Measurements from ENCODE around the gene MDM1. TPM values are rescaled to one million over a fixed set of nuclear protein-coding genes. Genes with fewer than 3 reads are reported as not detected.

MDM1 gene, protein sequence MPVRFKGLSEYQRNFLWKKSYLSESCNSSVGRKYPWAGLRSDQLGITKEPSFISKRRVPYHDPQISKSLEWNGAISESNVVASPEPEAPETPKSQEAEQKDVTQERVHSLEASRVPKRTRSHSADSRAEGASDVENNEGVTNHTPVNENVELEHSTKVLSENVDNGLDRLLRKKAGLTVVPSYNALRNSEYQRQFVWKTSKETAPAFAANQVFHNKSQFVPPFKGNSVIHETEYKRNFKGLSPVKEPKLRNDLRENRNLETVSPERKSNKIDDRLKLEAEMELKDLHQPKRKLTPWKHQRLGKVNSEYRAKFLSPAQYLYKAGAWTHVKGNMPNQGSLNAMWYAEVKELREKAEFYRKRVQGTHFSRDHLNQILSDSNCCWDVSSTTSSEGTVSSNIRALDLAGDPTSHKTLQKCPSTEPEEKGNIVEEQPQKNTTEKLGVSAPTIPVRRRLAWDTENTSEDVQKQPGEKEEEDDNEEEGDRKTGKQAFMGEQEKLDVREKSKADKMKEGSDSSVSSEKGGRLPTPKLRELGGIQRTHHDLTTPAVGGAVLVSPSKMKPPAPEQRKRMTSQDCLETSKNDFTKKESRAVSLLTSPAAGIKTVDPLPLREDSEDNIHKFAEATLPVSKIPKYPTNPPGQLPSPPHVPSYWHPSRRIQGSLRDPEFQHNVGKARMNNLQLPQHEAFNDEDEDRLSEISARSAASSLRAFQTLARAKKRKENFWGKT
- total RNA-seq, result 10.5 TPM
- long read RNA-seq, partial matches to known transcripts, result 0 of 8 reads
- long read RNA-seq, other reads (novel, unspliced or antisense), result 4 of 8 reads

DNA sequence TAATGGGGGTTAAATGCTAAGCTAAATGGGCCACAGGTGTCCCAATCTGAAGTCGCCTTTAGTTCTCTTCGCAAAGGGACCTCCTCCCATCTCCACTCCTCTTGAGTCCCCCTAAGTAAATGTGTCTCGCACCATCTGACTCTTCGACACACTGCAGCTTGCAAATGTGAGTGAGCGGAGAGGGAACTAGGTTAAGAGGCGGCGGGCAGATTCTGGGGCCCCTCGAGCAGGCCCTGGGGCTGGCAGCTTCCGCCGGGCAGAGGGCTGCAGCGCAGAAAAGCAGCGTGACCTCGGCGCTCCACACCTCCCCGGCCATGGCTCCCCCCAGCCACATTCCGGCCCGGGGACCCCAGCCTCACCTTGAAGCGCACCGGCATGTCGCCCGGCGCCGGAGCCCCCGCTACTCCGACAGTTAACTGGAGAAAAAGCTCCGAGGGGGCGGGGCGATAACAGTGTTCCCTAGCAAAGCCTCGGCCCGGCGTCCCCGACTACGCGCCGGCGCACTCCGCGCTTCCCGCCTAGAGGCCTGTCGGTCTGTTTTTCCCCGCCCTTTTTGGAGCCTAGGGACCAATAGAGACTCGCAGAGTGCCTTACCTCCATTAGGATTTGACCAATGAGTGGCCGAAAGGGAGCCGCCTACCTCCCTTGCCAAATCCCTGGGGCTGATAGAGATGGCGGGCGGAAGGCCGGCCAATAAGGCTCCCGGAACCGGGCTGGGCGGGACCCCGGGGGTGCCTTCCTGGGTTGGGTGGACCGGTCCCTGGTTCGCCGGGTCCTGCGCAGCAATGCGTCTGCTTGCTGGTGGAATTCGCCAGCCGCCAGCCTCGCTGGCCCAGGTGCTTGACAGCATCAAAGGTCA lies at the start of gene MDM1:
Gene MDM1, minus strand, starts transcription at position 494 of the 859 bp plus-strand sequence. Its CDS starts 117 bp downstream, at position 377.
- Histone ChIP-seq H3K36me3 (peaks cover 7% of the 10 kb centered on the region), H3K9me3 (no peaks in the 10 kb centered on the region), H3K4me1 (peaks cover 7% of the 10 kb centered on the region), H3K27me3 (no peaks in the 10 kb centered on the region), H3K27ac (peak within 1 kb of the TSS; percentile 70), H3K4me3 (peak within 1 kb of the TSS; percentile 83)
- intact Hi-C loops (cut with DNase I), result no loop called here
- peak; percentile 98 for DNase-seq
- TF ChIP-seq, protein P1, sequence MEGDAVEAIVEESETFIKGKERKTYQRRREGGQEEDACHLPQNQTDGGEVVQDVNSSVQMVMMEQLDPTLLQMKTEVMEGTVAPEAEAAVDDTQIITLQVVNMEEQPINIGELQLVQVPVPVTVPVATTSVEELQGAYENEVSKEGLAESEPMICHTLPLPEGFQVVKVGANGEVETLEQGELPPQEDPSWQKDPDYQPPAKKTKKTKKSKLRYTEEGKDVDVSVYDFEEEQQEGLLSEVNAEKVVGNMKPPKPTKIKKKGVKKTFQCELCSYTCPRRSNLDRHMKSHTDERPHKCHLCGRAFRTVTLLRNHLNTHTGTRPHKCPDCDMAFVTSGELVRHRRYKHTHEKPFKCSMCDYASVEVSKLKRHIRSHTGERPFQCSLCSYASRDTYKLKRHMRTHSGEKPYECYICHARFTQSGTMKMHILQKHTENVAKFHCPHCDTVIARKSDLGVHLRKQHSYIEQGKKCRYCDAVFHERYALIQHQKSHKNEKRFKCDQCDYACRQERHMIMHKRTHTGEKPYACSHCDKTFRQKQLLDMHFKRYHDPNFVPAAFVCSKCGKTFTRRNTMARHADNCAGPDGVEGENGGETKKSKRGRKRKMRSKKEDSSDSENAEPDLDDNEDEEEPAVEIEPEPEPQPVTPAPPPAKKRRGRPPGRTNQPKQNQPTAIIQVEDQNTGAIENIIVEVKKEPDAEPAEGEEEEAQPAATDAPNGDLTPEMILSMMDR (IDR thresholded peaks at IDR 0.05), result no peak
- ATAC-seq, result peak; percentile 99

DNA sequence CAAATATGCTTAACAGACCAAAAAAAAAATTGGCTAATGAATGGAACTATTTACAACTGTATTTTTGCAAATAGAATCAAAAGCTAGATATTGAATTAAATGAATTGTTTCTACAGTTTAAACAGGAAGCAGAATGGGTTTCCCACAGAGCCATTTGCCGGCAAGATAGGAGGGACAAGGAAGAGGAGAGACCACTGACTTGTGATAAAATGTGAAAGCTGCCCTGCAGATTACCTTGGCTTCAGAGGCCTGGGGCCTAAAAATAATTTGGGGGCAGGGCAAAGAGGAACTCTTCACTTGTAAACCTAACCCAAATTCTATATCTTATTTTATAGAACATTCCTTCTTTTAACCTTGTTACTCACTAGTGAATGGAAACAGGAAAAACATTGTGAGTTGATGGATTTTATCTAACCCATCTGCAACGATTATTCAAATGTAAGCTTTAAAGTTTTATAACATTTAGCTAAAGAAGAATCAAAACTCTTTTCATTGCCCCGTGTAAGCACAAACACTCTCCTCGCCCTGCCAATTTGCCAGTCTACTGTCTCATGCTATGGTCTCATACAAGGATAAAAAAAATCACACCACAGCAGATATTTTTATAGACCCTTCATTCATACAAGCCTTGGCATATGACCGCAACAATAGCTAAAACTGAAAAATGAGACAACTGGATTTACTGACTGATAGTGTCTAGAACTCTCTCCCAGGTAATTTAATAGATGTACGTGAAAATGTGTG lies 49.5 kb upstream of the MDM1 start:
- no peak for ATAC-seq
- TF ChIP-seq, protein P1 (IDR thresholded peaks at IDR 0.05), result no peak
- H3K4me3 ChIP-seq, result no peak overlapping the region
- DNase-seq, result no peak
- H3K27me3 ChIP-seq, result no peaks in the 10 kb centered on the region
- H3K36me3 ChIP-seq, result no peaks in the 10 kb centered on the region
- H3K4me1 ChIP-seq, result peaks cover 21% of the 10 kb centered on the region
- no peak overlapping the region for H3K27ac ChIP-seq
- intact Hi-C loops (cut with DNase I), result no loop called here
- no peaks in the 10 kb centered on the region for H3K9me3 ChIP-seq

DNA sequence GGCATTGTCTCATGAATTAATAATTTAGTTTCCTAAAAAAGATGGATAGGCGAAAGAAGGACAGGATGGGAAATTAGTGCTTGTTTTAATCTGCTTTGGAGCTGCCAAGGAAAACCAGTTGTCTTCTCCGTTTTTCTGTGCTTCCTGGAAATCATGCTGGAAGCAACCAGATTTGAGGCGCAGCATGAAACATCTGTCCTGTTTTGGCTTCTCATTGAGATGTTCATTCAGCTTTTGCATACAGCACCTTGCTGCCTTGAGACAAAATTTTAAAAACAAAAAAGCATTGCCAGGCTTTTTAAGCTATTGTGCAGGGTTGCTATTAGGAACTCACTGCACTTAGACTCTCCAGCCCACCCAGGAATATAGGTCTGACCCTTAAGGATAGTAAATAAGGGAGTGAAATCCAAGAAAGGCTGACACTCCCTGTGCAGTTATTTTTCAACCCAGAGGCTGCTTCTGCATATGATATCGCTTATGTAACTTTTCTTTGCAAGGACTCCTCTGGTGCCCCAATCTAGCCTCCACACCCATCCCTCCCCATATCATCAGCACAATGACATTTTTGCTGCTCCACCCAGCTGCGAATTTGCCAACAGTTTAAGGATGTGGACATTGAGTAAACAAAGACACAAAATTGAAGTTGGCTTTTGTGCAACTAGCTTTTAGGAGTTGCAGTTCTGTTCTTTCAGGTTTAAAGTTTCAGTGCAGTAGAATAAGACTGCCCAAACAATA lies 46.9 kb upstream of the MDM1 start:
- Histone ChIP-seq H3K36me3 (no peaks in the 10 kb centered on the region), H3K9me3 (no peaks in the 10 kb centered on the region), H3K27ac (no peak overlapping the region), H3K4me3 (no peak overlapping the region), H3K27me3 (no peaks in the 10 kb centered on the region), H3K4me1 (peaks cover 21% of the 10 kb centered on the region)
- peak; percentile 85 for ATAC-seq
- TF ChIP-seq, protein P1 (IDR thresholded peaks at IDR 0.05), result no peak
- intact Hi-C loops (cut with DNase I), result no loop called here
- DNase-seq, result no peak

DNA sequence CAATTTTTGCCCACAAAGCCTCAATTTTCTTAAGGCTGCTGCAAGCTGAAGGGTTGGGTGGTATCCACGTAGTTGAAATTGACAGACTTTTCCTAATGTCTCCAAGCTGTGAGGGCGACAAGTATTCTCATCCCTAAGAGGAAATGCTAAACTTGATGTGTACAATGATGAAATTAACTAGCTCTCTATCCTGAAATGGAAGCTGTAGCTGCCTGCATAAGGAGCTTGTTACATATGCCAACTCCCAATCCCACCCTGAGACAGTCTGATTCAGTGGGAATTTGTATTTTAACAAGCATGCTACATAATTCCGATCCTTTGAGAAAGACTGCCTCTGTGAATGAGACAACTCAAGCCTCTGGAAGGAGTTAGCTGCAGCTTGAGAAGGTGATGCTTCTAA lies 45.7 kb upstream of the MDM1 start:
- DNase-seq, result no peak
- Histone ChIP-seq H3K27me3 (no peaks in the 10 kb centered on the region), H3K27ac (no peak overlapping the region), H3K36me3 (no peaks in the 10 kb centered on the region), H3K4me3 (no peak overlapping the region), H3K4me1 (peaks cover 21% of the 10 kb centered on the region), H3K9me3 (no peaks in the 10 kb centered on the region)
- ATAC-seq, result no peak
- intact Hi-C loops (cut with DNase I), result no loop called here
- TF ChIP-seq, protein P1 (IDR thresholded peaks at IDR 0.05), result no peak
